IMR-90 (cell line): ENCODE data around the gene MYPOP. TPM values are rescaled to one million over a fixed set of nuclear protein-coding genes. Genes with fewer than 3 reads are reported as not detected.

Experiments
- ATAC-seq: fragments of 200-7000 bp; cut with Tn5 transposase; 2 replicates; pipeline ENCODE4 v1.9.1; 2020; ENCODE audit warnings: low read depth, mild to moderate bottlenecking, moderate library complexity
- BruUV-seq: library from RNA; stranded (reverse); fragments of 400-500 nt; replicated peaks from 2 replicates; lab custom pipeline; 2021; lab: Mats Ljungman, UMichigan
- CTCF ChIA-PET: fragments of 300-600 bp; formaldehyde crosslinking; extraction: SDS; loops from one replicate; lab custom pipeline; 2021; ENCODE audit warnings: antibody characterized with exemption; lab: Yijun Ruan, JAX
- POLR2A ChIA-PET: fragments of 300-600 bp; sonication (Branson Sonifier 250); formaldehyde crosslinking; loops from one replicate; lab custom pipeline; 2022; ENCODE audit warnings: antibody characterized with exemption; ENCODE audit not compliant: unreplicated experiment; lab: Charles Lee
- DNase-seq: peaks from one replicate; pipeline ENCODE4 v3.0.0; 2013
- H2AFZ ChIP-seq: replicated peaks from 2 replicates; pipeline ENCODE3; 2013; ENCODE audit warnings: low read length, mild to moderate bottlenecking; ENCODE audit not compliant: poor library complexity
- H2AK5ac ChIP-seq: 2 replicates; pipeline ENCODE4 v1.6.1; 2013; ENCODE audit warnings: low read depth, low read length, inconsistent platforms
- H2AK9ac ChIP-seq: replicated peaks from 2 replicates; pipeline ENCODE3; 2013; ENCODE audit warnings: mild to moderate bottlenecking, low read depth, low read length, moderate library complexity; ENCODE audit not compliant: poor library complexity
- H2BK120ac ChIP-seq: 2 replicates; pipeline ENCODE4 v1.6.1; 2013; ENCODE audit warnings: low read depth, low read length, inconsistent platforms
- H2BK15ac ChIP-seq: 3 replicates; pipeline ENCODE4 v1.6.1; 2013; ENCODE audit warnings: low read depth, low read length, inconsistent platforms
- H2BK20ac ChIP-seq: 2 replicates; pipeline ENCODE4 v1.6.1; 2013; ENCODE audit warnings: low read depth, mild to moderate bottlenecking, inconsistent platforms, low read length, moderate library complexity
- H2BK5ac ChIP-seq: 2 replicates; pipeline ENCODE4 v1.6.1; 2013; ENCODE audit warnings: mild to moderate bottlenecking, low read depth, low read length, inconsistent platforms; ENCODE audit not compliant: poor library complexity, severe bottlenecking
- H3K14ac ChIP-seq: replicated peaks from 2 replicates; pipeline ENCODE4 v1.6.1; 2013; ENCODE audit warnings: low read depth, low read length, inconsistent platforms
- H3K18ac ChIP-seq: 2 replicates; pipeline ENCODE4 v1.6.1; 2013; ENCODE audit warnings: low read depth, low read length, control low read depth
- H3K23ac ChIP-seq: 2 replicates; pipeline ENCODE4 v1.6.1; 2013; ENCODE audit warnings: low read depth, low read length, inconsistent platforms
- H3K27ac ChIP-seq: 2 replicates; pipeline ENCODE4 v1.5.1; 2013; ENCODE audit warnings: mild to moderate bottlenecking, control low read depth, low read length; ENCODE audit not compliant: insufficient read depth
- H3K27me3 ChIP-seq: 2 replicates; pipeline ENCODE4 v1.6.1; 2013; ENCODE audit warnings: low read length; ENCODE audit not compliant: control insufficient read depth, insufficient read depth
- H3K36me3 ChIP-seq: 2 replicates; pipeline ENCODE4 v1.6.1; 2013; ENCODE audit warnings: low read length, mixed read lengths; ENCODE audit not compliant: control insufficient read depth, insufficient read depth
- H3K4ac ChIP-seq: 2 replicates; pipeline ENCODE4 v1.6.1; 2013; ENCODE audit warnings: low read depth, low read length, inconsistent platforms
- H3K4me1 ChIP-seq: 2 replicates; pipeline ENCODE4 v1.6.1; 2013; ENCODE audit warnings: low read length, mixed read lengths; ENCODE audit not compliant: control insufficient read depth, insufficient read depth
- H3K4me2 ChIP-seq: 2 replicates; pipeline ENCODE4 v1.6.1; 2013; ENCODE audit warnings: low read depth, mild to moderate bottlenecking, control low read depth, low read length, moderate library complexity
- H3K4me3 ChIP-seq: 2 replicates; pipeline ENCODE4 v1.5.1; 2013; ENCODE audit warnings: low read depth, mild to moderate bottlenecking, control low read depth, low read length, moderate library complexity; ENCODE audit not compliant: insufficient read depth
- H3K56ac ChIP-seq: 2 replicates; pipeline ENCODE4 v1.6.1; 2013; ENCODE audit warnings: low read length, inconsistent platforms; ENCODE audit not compliant: insufficient read depth; ENCODE audit errors: extremely low read depth
- H3K79me1 ChIP-seq, 2 experiments: 2 replicates each; pipeline ENCODE4 v1.6.1; 2013; ENCODE audit warnings: low read length in 2 of 2, inconsistent platforms in 1 of 2, low read depth in 1 of 2
- H3K9ac ChIP-seq: 2 replicates; pipeline ENCODE4 v1.6.1; 2013; ENCODE audit warnings: low read depth, low read length, control low read depth
- H3K9me1 ChIP-seq: 2 replicates; pipeline ENCODE4 v1.6.1; 2013; ENCODE audit warnings: low read length, inconsistent platforms; ENCODE audit not compliant: insufficient read depth
- H3K9me3 ChIP-seq: 2 replicates; pipeline ENCODE4 v1.6.1; 2013; ENCODE audit warnings: low read length; ENCODE audit not compliant: control insufficient read depth, insufficient read depth
- H4K20me1 ChIP-seq: 2 replicates; pipeline ENCODE4 v1.6.1; 2013; ENCODE audit warnings: low read length, inconsistent platforms; ENCODE audit not compliant: insufficient read depth
- H4K5ac ChIP-seq: 2 replicates; pipeline ENCODE4 v1.6.1; 2013; ENCODE audit warnings: mild to moderate bottlenecking, low read depth, low read length, control low read depth
- H4K8ac ChIP-seq, 2 experiments: 2 replicates each; pipeline ENCODE4 v1.6.1; 2013; ENCODE audit warnings: low read depth in 2 of 2, low read length in 2 of 2, control low read depth in 1 of 2, inconsistent platforms in 1 of 2
- H4K91ac ChIP-seq: 2 replicates; pipeline ENCODE4 v1.6.1; 2013; ENCODE audit warnings: low read depth, low read length, inconsistent platforms; ENCODE audit not compliant: insufficient read depth
- CEBPB ChIP-seq: IDR thresholded peaks from 2 replicates; pipeline ENCODE4 v1.6.1; 2012; ENCODE audit warnings: low read depth, low read length, improper control_type of control experiment
- CHD1 ChIP-seq: IDR thresholded peaks from 2 replicates; pipeline ENCODE4 v1.6.1; 2012; ENCODE audit warnings: low read depth, low read length, improper control_type of control experiment
- CTCF ChIP-seq: conservative IDR thresholded peaks from 2 replicates; pipeline ENCODE4 v1.5.1; 2012; ENCODE audit warnings: mild to moderate bottlenecking, low read depth, low read length, improper control_type of control experiment
- ELK1 ChIP-seq: fragments of 150-350 bp; IDR thresholded peaks from 2 replicates; pipeline ENCODE4 v1.6.1; 2016; ENCODE audit warnings: low read depth, mild to moderate bottlenecking, low read length, moderate library complexity, borderline replicate concordance
- MAFK ChIP-seq: IDR thresholded peaks from 2 replicates; pipeline ENCODE4 v1.6.1; 2012; ENCODE audit warnings: low read depth, low read length, improper control_type of control experiment
- MAZ ChIP-seq: IDR thresholded peaks from 2 replicates; pipeline ENCODE4 v1.6.1; 2012; ENCODE audit warnings: low read depth, mild to moderate bottlenecking, low read length, improper control_type of control experiment, moderate library complexity, borderline replicate concordance
- MXI1 ChIP-seq: IDR thresholded peaks from 2 replicates; pipeline ENCODE4 v1.6.1; 2012; ENCODE audit warnings: low read depth, mild to moderate bottlenecking, low read length, moderate library complexity, borderline replicate concordance
- RAD21 ChIP-seq: IDR thresholded peaks from 2 replicates; pipeline ENCODE4 v1.6.1; 2012; ENCODE audit warnings: low read length, improper control_type of control experiment
- RCOR1 ChIP-seq: IDR thresholded peaks from 2 replicates; pipeline ENCODE4 v1.6.1; 2012; ENCODE audit warnings: mild to moderate bottlenecking, low read length, improper control_type of control experiment; ENCODE audit not compliant: insufficient replicate concordance
- RFX5 ChIP-seq: IDR thresholded peaks from 2 replicates; pipeline ENCODE4 v1.8.0; 2012; ENCODE audit warnings: low read depth, mild to moderate bottlenecking, low read length, moderate library complexity
- SMC3 ChIP-seq: fragments of 150-350 bp; IDR thresholded peaks from 2 replicates; pipeline ENCODE4 v1.6.1; 2016; ENCODE audit warnings: low read depth, mild to moderate bottlenecking, antibody characterized with exemption, low read length, moderate library complexity
- USF2 ChIP-seq: fragments of 150-350 bp; IDR thresholded peaks from 2 replicates; pipeline ENCODE4 v1.6.1; 2017; ENCODE audit warnings: mild to moderate bottlenecking, antibody characterized with exemption, low read length, low read depth
- WGBS, 2 experiments: methylation state at CpG; one replicate each; pipeline versions ENCODE4 v1.1.5 to v1.1.7; 2013; ENCODE audit warnings: missing lambda C conversion rate in 2 of 2; ENCODE audit not compliant: insufficient read length in 1 of 2; ENCODE audit errors: extremely low coverage in 2 of 2; 5-methylcytosine and 5-hydroxymethylcytosine counted together
- dilution Hi-C: fragments of 300-500 bp; cut with HindIII; formaldehyde crosslinking; loops from one replicate; pipeline ENCODE4 v1.14.3; 2018; ENCODE audit warnings: low sequenced_read_pairs; ENCODE audit not compliant: unreplicated experiment
- in situ Hi-C: fragments of 300-500 bp; cut with MboI; formaldehyde crosslinking; loops from 3 replicates; pipeline ENCODE4 v1.14.3; 2019; ENCODE audit warnings: low sequenced_read_pairs, inconsistent platforms, mixed read lengths
- intact Hi-C: fragments of 100-400 bp; cut with micrococcal nuclease; formaldehyde crosslinking; loops from 2 replicates; pipeline ENCODE4 v1.10.0; 2022
- polyA plus RNA-seq, 3 experiments: library from polyadenylated mRNA; depleted of rRNA; stranded (reverse); fragments of >200 nt; gene quantifications; 2 replicates each; pipeline ENCODE4 v1.2.3, GENCODE V29; 2012; ENCODE audit warnings: low replicate concordance in 1 of 3
- total RNA-seq: library from RNA; depleted of rRNA; stranded (reverse); fragments of >200 nt; gene quantifications from 2 replicates; pipeline ENCODE4 v1.2.3, GENCODE V29; 2012

Gene MYPOP
- total and polyA plus RNA-seq, 2 of the 4 experiments (the other 2 are of a cell fraction), result 0.36 to 2.8 TPM

- no peak overlapping the region for H2BK5ac ChIP-seq
- H4K8ac ChIP-seq, result no peak overlapping the region
- H3K9ac ChIP-seq, result no peak overlapping the region
- H4K20me1 ChIP-seq, result 0 out of 2 replicates have a peak, but pooled peaks cover 9% of the 10 kb centered on the region
- WGBS, 2 experiments, result 77% methylated on average over 2 of the region's 10 CpGs; no CpG with 5 or more reads in 1 of the 2 experiments
- no peak overlapping the region for H3K23ac ChIP-seq
- no peak overlapping the region for H3K27ac ChIP-seq
- no peak overlapping the region for H2BK120ac ChIP-seq
- H2BK20ac ChIP-seq, result no peak overlapping the region
- ChIA-PET POLR2A (no interaction called here), CTCF (no interaction called here)
- H3K4me1 ChIP-seq, result 0 out of 2 replicates have a peak, but pooled peaks cover 4% of the 10 kb centered on the region
- DNase-seq (no peak), ATAC-seq (no peak)
- no peaks in the 10 kb centered on the region for H3K9me3 ChIP-seq
- H4K5ac ChIP-seq, result no peak overlapping the region
- H3K14ac ChIP-seq, result no peak overlapping the region
- peaks cover 9 to 17% of the 10 kb centered on the region in 2 experiments for H3K79me1 ChIP-seq
- H2AFZ ChIP-seq, result no peak overlapping the region
- peaks cover 2% of the 10 kb centered on the region for H3K27me3 ChIP-seq
- dilution Hi-C loops (no loop called here), intact Hi-C loops (no loop called here), in situ Hi-C loops (no loop called here)
- H3K18ac ChIP-seq, result no peak overlapping the region
- H3K56ac ChIP-seq, result no peak overlapping the region
- no peak overlapping the region for H3K4me3 ChIP-seq
- peak overlapping the region; percentile 53 for H2AK9ac ChIP-seq
- BruUV-seq, result no TSS peak
- no peak overlapping the region for H2BK15ac ChIP-seq
- no peak for TF ChIP-seq RCOR1
- no peak for TF ChIP-seq SMC3
- TF ChIP-seq RFX5, result no peak
- TF ChIP-seq MXI1, result no peak
- TF ChIP-seq CHD1, result no peak
- no peak for TF ChIP-seq CTCF
- TF ChIP-seq MAFK, result no peak
- no peak for TF ChIP-seq MAZ
- no peak for TF ChIP-seq RAD21
- no peak for TF ChIP-seq CEBPB
- no peak for TF ChIP-seq USF2
- no peak for TF ChIP-seq ELK1
- no peak overlapping the region for H2AK5ac ChIP-seq
- H3K4ac ChIP-seq, result no peak overlapping the region
- peaks cover 2% of the 10 kb centered on the region; the same call in 1 of the 2 replicates for H3K36me3 ChIP-seq
- H3K4me2 ChIP-seq, result no peak overlapping the region
- no peak overlapping the region for H4K91ac ChIP-seq
- peaks cover 3% of the 10 kb centered on the region; the same call in 1 of the 2 replicates for H3K9me1 ChIP-seq
Observed at GRCh38 chr19:45905011-45905410, 2.6 kb upstream of the MYPOP start.
